HG02571 (cell line): Measurements from ENCODE around the gene FAM53B.

Experiments used
- ATAC-seq: cut with Tn5 transposase; IDR thresholded peaks from one replicate; pipeline ENCODE4 v1.9.1; 2021; ENCODE audit warnings: mild to moderate bottlenecking, moderate library complexity; ENCODE audit not compliant: unreplicated experiment

FAM53B gene

DNA sequence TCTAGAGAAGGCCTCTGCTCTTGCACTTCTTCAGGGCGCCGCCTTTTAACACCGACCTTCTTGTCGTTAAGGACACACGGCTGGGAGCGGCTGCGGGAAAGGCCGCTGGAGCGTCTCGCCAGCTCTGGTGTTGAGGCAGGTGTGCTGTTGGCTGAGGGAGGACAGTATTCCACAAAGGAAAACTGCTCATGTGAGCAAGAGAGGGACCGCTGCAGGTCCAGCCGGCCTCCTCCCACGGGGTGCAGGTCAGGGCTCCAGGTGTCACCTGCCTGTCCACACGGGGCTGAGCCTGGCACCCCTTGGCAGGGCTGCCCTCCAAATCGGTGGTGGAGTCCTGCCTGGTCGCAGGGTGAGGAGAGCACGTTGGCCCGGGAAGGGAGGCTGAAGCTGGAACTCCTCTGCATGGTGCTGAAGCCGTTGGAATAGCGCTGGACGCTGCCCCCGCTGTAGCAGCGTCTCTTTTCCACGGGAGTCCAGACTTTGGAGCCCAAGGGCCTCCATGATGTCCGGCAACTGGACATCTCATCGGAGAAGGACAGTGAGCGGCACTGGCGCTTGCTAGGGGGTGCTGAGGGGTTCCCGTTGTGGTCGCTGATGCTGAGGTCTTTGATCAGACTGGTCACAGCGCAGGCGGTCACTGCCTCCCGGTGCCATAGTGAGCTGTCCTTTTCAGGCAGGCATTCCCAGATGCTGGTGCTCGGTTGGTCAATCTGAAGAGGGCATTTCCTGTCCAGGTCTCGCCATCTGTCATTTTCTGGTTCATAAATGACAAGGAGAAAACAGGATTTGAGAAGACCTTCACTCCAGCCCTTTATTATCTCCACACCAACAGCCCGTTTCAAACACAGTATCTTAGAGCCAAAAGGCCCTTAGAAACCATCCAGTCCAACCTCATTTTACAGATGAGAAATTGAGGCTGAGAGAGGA is 62.3 kb downstream of the FAM53B start:
- ATAC-seq: no peak

GRCh38 chr10:124681091-124681490 is 63.1 kb downstream of the FAM53B start:
- no peak for ATAC-seq

- no peak for ATAC-seq
Measured at GRCh38 chr10:124680675-124681074, 63.5 kb downstream of the FAM53B start.

- no peak for ATAC-seq
Measured at GRCh38 chr10:124679401-124679800, 64.8 kb downstream of the FAM53B start.

DNA sequence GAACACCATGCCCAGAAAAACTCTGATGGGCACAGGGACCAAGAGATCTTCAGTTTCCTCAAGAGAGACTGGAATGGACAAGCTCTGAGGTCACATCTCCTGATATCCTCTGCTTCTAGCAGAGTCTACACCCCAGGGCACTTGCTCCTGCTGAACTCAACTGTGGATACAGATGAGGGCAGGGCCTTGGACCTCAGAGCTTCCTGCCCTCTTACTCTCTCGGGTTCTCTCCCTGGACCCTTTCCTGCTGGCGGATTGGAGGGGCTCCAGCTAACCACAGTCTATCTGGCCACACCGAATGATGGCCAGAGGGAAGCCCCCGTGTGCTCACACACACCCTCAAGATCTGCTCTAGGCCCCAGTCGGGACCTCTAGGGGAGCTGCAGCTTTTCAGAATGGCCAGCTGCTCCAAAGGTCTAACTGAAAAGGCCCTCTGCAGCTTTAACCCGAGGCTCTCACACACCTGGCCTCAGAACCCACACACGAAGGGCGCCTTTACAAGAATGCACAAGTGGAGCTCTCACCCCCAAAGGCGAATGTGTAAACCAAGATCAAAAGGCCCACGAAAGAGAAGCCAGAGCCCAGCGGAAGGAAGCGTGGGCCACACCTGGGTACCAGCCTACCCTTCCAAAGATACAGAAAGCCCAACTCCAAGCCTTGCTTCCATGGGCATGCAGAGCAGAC is 65.5 kb downstream of the FAM53B start:
- no peak for ATAC-seq

DNA sequence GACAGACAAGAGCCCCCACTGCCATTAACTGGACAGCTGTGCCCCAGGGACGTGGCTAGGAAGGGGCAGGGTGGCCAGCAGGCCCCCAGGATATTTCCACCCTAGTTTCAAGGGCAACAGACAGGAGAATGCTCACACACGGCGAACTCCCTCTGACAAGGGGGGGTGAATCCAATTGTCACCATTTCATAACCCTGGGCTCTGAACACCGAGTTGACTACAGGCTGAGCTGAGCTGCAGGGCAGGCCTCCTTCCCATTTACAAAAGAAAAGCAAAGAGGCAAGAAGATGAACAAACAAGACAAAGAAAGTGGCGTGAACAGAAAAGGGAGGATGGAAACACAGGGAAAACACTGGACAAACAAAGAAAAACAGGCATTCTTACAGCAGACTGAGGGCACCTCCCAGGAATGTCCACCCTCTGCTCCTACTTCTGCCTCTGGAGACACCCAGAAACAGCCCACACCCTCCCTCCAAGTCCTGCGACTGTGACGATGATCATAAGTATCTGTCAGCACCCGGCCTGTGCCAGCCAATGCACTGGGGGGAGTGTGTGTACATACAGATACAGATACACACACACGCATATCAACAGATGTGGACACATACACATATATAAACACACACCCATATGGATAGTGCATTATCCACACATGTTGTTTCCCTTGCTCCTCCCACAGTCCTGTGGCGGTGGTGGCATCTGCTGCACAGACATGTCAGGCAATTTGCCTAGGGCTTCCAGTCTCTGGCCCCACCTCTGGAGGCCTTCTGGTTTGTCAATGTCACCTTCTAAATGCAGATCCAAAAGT is 66.2 kb downstream of the FAM53B start:
- ATAC-seq: no peak

- ATAC-seq: no peak
Measured at GRCh38 chr10:124677293-124677699, 66.9 kb downstream of the FAM53B start.

- no peak for ATAC-seq
Measured at GRCh38 chr10:124676416-124677062, 67.6 kb downstream of the FAM53B start.

DNA sequence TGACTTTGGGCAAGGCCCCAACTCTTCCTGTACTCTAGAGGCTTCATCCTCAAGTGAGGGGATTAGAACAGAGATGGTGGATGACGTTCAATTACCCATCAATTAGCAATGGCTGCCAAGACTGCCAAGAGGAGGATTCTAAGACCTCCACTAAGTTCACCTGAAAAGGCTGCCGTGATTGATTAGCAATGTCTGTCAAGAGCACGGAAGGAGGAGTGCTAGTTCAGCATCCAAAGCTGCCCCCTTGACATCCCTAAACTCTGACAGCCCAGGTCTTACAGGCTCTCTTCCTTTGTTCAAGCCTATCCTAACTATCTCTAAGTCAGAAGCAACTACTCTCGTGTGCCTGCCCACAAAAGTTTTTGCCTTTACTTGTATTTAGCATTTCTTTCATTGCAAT is 68.4 kb downstream of the FAM53B start:
- ATAC-seq: no peak

DNA sequence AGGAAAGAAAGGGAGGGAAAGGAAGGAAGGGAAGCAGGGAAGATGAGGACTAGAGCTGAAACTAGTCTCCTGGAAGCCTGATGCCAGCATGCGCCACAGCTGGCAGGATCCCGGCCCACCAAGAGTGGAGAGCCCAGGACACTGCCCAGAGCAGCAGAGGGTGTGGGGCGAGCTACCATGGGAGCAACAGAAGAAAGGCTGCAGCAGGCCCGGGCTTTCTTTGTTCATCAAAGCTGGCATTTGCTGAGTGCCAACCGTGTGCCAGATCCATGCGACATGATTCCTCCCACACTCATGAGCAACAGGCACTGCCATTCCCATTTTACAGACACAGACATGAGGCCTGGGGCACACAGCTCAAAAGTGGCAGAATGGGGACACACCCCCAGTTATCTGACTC is 68.9 kb downstream of the FAM53B start:
- ATAC-seq: no peak

DNA sequence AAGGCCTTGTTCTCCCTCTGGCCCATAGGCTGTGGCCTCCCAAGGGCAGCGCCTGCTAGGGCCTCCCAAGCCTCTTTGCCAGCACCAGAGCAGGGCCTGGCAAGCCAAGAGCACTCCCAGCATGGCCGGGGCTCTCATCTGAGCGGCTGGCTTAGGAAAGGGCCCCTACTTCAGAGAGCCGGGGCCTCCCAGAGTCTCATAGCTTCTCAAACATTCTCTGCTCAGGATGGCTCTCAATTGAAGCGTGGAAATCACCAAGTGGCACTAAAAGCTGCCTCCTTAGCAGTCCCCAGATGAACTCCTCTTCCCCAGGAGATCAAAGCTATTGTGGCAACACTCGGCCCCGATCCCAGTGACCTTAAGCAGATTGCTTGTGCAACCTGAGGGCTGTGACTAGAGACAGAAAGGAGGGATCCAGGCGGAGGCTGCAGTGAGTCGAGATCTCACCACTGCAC is 69.4 kb downstream of the FAM53B start:
- no peak for ATAC-seq

DNA sequence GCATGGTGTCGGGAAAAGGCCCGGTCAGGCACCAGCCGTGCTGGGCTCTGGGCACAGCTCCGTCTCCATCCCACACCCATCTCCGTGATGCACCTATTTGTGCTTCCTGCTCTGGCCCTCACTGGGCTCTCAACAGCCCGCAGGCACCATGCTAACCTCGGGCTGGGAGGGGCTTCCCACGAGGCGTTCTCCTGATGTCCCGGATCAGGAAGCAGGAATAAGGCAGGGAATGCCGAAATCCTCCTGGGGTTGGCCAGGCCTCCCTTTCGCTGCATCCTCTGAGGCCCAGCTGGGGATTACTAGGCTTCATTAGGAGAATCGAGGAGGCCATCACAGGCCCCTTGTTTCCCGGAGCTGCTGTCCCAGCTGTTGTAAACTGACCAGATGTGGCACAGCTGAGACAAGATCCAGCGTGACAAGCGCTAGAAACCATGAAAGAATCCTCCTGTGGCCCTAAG is 72.0 kb downstream of the FAM53B start:
- ATAC-seq: no peak

GRCh38 chr10:124671486-124672075 is 72.6 kb downstream of the FAM53B start:
- no peak for ATAC-seq

GRCh38 chr10:124670849-124671248 is 73.3 kb downstream of the FAM53B start:
- no peak for ATAC-seq

- ATAC-seq: no peak
Measured at GRCh38 chr10:124669824-124670654, 74.1 kb downstream of the FAM53B start.

DNA sequence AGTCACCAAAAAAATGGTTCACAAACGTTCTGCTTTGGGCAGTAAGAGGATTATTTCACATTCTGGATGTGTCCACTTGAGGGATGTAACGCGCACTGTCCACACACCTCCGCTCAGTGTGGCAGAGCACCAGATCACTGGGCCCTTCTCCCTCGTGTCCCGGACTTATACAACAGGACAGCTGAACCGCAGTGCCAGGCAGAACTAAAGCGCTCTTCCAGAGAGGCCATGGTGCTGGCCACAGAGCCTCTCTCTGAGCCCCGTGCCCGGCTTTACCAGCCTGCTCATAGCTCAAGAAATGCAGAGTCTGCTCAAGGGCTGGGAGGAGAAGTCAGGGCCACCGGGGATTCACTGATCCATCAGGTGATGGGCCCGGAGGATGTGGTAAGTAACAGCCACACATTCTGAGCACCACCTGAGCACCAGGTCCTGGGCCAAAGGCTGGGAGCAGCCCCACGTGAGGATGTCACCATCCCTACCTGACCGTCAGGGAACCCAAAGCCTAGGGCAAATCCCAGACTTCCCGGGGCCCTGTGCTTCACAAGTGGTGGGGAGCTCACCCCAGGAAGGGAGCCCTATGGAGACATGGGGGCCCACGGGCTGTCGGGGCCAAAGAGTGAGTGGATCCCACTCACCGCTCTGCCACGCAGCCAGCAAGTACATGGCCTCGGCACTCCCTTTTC is 74.9 kb downstream of the FAM53B start:
- ATAC-seq: no peak

- ATAC-seq: no peak
Measured at GRCh38 chr10:124668517-124669051, 75.6 kb downstream of the FAM53B start.
